ES-I3 (cell line): Measurements from ENCODE around the gene NKX1-1.
"Not testable (repeated sequence)": the region's sequence is repeated elsewhere in the genome, so short reads cannot be mapped to it uniquely, and the experiment has no call there.

Experiments used
- H3K36me3 ChIP-seq: 2 replicates; pipeline ENCODE4 v1.6.1; 2013; ENCODE audit warnings: mild to moderate bottlenecking, low read length, control low read depth, moderate library complexity; ENCODE audit not compliant: insufficient read depth
- H3K4me1 ChIP-seq: 2 replicates; pipeline ENCODE4 v1.6.1; 2013; ENCODE audit warnings: mild to moderate bottlenecking, control low read depth, low read length; ENCODE audit not compliant: insufficient read depth
- H3K9ac ChIP-seq: 2 replicates; pipeline ENCODE4 v1.6.1; 2013; ENCODE audit warnings: low read depth, mild to moderate bottlenecking, low read length, moderate library complexity
- H3K9me3 ChIP-seq: 2 replicates; pipeline ENCODE4 v1.6.1; 2013; ENCODE audit warnings: mild to moderate bottlenecking, low read length, moderate library complexity; ENCODE audit not compliant: control insufficient read depth, insufficient read depth

The NKX1-1 gene

DNA sequence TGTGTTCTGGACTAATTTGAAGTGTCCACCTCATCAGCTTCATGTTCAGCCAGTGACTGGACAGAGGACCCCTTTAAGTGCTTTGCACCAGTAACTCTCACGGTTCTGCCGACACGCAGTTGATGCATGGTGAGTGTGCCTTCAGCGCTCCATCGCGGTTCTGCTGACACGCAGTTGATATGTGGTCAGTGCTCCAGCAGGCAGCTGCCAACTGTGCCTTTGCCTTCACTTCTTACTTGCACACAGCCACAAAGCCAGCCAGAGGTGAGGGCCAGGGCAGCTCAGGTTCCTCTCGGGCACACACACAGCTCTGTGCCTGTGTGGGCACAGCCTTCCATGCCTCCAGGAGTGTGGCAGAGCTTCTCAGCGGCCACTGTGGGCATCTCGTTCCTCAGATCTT is 12.4 kb downstream of the NKX1-1 start:
- Histone ChIP-seq H3K9me3 (peaks cover 4% of the 10 kb centered on the region), H3K36me3 (no peaks in the 10 kb centered on the region; the same call in none of the 2 replicates), H3K4me1 (no peaks in the 10 kb centered on the region), H3K9ac (no peak overlapping the region)

DNA sequence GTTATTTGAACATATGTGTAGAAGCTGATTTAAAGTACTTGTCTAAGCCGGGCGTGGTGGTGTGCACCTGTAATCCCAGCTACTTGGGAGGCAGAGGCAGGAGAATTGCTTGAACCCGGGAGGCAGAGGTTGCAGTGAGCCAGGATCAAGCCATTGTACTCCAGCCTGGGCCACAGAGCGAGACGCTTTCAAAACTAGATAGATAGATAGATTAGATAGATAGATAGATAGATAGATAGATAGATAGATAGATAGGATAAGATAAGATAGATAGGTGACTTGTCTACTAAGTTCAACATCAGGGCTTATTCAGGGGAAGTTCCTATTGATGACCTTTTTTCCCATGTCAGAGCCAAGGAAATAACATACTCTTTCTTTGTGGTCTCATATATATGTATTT is 12.9 kb downstream of the NKX1-1 start:
- H3K9ac ChIP-seq, H3K9me3 ChIP-seq, H3K36me3 ChIP-seq, H3K4me1 ChIP-seq: not testable (repeated sequence)

DNA sequence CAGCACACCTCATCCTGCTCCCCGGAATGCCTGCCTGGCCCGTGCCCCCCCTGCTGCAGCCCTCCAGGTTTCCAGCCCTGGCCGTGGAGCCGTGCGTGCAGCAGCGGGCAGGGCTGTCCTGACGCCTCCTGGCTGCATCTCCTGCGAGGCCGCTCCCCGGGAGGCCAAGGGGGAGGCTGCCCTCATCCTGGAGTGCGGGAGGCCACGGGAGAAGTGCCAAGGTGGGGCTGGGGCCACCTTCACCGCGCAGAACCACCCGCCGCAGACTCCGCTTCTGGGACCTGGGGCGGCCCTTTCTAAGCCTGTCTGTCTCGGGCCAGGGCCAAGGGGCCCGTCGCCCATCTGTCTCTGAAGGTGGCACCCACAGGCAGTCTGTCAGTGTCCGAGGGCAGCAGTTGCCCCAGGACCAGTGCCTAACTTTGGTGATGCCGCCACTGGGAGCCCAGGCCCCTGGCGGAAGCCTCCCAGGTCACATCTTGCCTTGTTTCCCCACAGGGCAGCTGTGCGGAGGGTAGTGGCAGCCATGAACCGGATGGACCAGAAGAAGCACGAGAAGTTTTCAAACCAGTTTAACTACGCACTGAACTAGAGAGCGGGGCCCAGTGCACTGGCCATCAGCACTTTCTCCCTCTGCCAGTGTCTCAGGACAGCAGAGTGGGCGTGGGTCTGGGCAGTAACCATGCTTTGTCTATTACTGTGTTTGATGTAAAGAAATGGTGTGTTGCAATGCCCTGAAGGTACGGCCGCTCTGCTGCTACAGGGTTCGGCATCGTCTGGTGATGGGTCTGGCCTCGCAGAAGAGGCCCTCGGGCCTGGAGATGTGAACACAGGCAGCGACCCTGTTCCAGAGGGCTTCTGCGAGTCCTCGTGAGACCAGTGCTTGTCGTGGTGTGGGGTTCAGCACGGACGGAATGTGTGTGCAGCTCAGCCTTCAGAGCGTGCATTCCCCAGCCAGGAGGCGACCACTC is 20.6 kb downstream of the NKX1-1 start:
- Histone ChIP-seq H3K9ac (no peak overlapping the region), H3K36me3 (peaks cover 6% of the 10 kb centered on the region), H3K9me3 (peaks cover 7% of the 10 kb centered on the region; the same call in 1 of the 2 replicates), H3K4me1 (no peaks in the 10 kb centered on the region)

DNA sequence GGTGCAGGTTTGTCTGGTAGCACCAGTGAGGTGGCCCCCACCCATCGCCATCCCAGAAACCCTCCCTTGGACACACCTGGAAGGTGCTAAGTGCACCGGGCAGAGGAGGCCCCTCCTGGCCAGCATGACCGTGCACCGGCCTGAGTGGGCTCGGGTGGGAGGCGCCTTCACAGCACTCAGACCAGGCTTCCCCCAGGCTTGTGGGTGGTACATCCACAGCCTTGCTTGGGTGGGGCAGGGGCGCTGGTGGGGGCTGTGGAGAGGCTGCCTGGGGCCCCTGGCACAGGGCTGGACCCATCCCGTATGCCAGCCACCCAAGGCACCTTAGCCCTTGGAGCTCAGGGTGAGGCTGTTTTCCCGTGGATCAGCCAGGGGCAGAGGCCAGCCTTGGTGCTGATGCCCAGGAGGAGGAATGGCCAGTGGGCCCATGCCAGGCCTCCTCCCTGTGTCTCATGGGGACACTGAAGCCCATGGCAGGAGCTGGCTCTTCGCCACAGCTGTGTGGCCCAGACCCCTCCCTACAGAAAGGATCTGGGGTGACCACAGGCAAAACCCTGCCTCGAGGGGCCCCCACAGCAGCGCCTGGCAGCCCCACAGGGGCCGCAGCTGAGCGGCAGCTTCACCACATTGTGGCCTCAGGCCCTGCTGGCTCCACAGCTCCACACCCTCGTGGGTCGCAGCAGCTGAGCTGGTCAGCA is 21.4 kb downstream of the NKX1-1 start:
- no peak overlapping the region for H3K9ac ChIP-seq
- H3K36me3 ChIP-seq, result peaks cover 6% of the 10 kb centered on the region
- H3K4me1 ChIP-seq, result no peaks in the 10 kb centered on the region
- peaks cover 7% of the 10 kb centered on the region; the same call in 1 of the 2 replicates for H3K9me3 ChIP-seq

DNA sequence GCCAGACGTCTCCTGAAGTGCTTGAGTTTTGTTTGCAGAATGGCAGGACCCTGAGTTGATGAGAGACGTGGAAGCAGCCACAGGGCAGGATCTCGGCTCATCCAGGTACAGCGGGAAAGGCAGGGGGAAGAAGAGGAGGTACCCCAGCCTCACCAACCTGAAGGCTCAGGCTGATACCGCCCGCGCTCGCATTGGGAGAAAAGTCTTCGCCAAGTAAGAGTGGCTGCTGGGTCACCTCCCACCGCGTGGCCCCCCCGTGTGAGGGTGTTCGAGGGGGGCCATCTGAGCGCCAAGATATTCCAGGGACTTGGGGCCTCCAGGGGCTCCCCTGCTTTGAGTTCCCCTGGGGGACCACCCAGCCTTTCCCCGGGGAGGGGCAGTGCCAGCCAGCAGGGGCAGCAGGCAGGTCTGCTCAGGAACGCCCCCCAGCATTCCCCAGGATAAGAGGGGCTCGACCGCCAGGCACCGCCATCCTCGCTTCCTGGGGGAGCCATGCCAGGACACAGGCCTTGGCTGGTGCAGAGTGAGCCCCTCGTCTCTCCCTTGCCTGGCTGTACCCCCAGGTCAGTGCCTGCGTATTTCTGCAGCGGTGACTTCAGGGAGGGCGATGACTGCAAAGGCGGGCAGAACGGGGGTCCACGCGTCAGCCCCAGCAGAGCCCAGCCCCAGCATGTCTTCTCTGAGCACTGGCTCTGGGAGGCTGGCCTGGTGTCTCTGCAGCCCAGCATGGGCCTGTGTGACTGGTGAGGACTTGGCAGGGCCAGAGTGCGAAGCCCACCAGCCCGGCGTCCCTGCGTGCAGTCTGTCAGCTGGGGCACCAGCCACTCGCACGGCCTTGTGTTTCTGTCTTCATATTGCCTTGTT is 22.3 kb downstream of the NKX1-1 start:
- Histone ChIP-seq H3K9me3 (peaks cover 7% of the 10 kb centered on the region; the same call in 1 of the 2 replicates), H3K9ac (no peak overlapping the region), H3K36me3 (peaks cover 6% of the 10 kb centered on the region; the same call in 1 of the 2 replicates), H3K4me1 (no peaks in the 10 kb centered on the region)

DNA sequence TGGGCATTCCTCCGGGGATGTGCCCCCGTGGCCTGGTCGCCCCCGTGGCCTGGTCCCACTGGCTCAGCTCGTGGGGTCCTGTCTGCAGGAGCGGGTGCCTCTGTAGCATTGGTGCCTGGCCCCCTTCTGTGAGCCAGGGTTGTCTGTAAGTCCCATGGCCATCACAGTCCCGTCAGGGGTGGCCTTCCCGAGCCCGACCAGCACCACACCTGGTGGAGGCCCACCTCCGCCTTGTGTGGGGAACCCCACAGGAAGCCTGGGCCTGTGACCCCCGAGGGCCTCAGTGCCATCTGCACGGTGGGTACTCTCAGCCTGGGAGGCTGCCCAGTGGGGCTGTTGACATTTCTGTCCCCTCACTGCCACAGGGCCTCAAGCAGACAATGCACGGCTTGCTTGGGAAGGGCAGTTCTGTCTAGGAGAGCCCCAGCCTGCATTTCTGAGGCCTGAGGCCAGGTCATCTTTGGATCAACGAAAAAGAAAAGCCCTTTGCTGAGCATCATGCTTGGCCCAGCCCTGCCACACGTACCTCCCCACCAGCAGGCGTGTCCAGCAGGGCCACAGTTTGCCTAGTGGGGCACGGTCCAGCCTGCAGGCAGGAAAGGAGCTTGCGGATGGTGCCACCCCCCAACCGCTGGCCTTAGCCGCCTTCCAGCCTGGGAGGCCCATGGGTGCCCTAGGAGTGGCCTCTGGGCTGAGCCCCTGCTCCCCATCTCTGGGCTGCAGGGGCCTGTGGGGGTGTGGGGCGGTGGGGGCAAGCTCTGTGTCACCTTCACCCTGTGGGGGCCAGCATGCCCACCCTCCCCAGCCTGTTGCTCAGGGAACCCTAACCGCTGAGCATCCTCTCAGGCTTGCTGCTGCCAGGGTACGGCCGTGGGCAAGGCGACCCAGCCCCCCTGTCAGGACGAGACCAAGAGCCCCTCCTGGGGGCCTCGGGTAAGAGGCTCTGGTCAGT is 23.2 kb downstream of the NKX1-1 start:
- Histone ChIP-seq H3K9me3 (no peaks in the 10 kb centered on the region; the same call in 1 of the 2 replicates), H3K36me3 (peaks cover 6% of the 10 kb centered on the region; the same call in 1 of the 2 replicates)

DNA sequence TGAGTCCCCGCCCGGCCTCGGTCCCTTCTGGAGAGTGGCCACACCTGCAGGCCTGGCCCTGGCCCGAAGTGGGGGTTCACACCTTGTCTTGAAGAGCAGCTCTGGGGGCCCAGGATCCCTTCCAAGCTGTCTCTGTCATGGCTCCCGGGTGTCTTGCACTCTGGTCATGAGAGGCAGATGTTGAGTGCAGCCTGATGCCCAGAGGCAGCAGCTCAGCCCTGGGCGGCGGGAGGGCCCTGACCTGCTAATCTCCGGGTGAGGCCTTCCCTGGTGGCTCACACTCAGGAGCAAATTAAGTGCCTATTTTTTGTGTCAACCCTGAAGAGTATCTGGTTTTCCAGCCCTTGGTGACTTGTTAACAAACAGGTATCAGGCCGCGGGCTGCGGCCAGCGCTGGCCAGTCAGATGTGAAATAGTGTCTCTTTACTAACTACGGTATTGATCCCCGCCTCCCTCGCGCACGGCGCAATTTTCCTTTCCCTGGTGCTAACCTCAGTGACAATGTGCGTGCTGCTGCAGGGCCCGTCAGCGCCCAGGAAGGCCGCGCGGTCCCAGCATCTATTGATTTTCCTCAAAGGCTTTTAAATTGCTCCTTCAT is 24.2 kb downstream of the NKX1-1 start:
- H3K36me3 ChIP-seq, result peaks cover 6% of the 10 kb centered on the region; the same call in 1 of the 2 replicates
- H3K4me1 ChIP-seq, result no peaks in the 10 kb centered on the region
- no peak overlapping the region for H3K9ac ChIP-seq
- no peaks in the 10 kb centered on the region for H3K9me3 ChIP-seq

More for the DNA sequence above, 23.2 kb downstream of the NKX1-1 start:
- no peaks in the 10 kb centered on the region for H3K4me1 ChIP-seq
- H3K9ac ChIP-seq, result no peak overlapping the region

DNA sequence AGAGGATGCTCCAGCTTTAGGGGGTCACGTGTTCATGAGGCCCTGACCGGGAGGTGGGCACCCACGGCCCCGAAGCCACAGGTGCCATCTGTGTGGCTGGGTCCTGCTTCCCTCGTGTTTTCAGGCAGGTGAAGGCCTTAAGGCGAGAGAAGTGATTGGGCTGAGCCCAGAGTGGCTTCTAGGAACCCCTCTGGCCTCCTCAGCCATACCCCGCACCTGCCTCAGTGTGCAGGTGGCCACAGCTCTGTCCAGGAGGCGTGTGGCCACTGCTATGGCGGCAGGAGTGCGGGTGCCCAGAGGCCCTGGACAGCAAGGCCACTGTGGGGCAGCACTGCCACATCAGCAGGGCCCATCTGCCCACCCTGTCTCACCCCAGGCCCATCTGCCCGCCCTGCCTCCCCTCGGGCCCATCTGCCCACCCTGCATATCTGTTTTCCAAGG is 25.0 kb downstream of the NKX1-1 start:
- H3K9ac ChIP-seq, result no peak overlapping the region
- H3K9me3 ChIP-seq, result no peaks in the 10 kb centered on the region
- peaks cover 2% of the 10 kb centered on the region; the same call in 1 of the 2 replicates for H3K36me3 ChIP-seq
- no peaks in the 10 kb centered on the region for H3K4me1 ChIP-seq

DNA sequence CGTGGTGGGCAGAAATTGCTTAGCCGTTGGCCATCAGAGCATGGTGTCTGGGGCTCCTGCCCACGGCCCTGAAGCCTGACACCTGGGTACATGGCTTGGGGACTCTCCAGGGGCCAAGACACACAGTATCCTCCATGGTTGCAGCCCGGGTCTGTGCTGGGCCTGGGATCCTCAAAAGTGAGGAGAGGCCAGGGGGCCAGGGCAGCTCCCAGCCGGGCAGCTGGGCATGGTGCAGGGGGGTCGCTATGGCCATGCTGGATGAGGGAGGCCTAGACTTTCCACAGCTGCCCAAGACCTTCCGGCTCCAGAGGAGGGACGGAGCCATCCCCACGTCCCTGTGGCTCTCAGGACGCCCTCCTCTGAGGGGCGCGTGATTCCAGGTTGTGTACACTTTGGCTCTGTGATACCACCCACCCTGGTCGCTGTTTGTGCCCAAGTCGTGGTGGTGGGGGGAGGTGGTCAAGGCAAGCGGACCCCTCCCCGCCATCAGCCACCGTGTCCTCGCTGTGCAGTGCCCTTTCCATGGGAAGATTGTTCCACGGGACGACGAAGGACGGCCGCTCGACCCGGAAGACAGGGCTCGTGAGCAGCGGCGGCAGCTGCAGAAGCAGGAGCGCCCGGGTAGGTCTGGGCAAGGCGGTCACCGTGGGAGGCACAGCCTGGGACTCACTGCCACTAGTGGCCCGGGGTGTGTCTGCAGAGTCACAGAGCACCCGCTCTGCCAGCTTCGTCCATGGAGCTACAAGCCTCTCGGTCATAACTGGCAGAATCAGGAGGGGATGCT is 25.7 kb downstream of the NKX1-1 start:
- no peaks in the 10 kb centered on the region for H3K36me3 ChIP-seq
- no peak overlapping the region for H3K9ac ChIP-seq
- no peaks in the 10 kb centered on the region for H3K9me3 ChIP-seq
- H3K4me1 ChIP-seq, result no peaks in the 10 kb centered on the region

DNA sequence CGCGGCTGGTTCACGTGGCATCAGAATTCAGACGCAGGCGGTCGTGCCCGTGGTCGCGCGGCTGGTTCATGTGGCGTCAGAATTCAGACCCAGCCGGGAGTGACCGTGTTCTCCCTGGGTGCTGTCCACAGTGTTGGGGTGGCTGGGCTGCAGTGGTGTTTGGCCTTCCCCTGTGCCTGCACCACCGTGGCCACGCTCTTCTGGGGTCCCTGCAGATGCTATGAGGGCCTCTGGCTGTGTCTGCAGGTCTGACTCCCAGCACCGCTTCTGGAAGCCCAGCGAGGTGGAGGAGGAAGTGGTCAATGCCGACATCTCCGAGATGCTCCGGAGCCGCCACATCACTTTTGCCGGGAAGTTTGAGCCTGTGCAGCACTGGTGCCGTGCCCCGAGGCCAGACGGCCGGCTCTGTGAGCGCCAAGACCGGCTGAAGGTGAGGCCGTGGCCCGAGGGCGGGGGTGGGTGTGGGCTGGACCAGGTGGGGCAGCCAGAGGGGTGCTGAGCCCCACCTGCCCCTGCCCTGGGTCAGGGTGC is 26.4 kb downstream of the NKX1-1 start:
- H3K4me1 ChIP-seq, result no peaks in the 10 kb centered on the region
- H3K36me3 ChIP-seq, result no peaks in the 10 kb centered on the region
- H3K9ac ChIP-seq, result no peak overlapping the region
- no peaks in the 10 kb centered on the region for H3K9me3 ChIP-seq

DNA sequence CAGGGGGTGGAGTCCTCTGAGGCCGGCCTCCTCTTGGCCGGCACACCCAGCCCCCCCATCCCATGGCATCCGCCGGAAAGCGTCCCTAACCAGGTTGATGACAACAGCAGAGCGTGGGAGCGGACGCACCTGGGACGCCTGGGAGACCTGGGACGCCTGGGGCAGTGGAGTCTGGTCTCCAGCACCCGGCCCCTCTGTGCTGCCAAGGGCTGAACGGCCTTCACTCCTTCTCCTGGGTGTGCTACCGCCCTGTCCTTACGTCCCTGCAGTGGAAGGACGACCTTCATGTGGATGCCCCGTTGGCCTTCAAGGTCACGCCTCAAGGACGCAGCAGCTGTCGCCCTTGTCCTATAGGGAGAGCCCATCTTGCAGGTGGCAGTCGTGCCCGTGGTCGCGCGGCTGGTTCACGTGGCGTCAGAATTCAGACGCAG is 26.9 kb downstream of the NKX1-1 start:
- no peaks in the 10 kb centered on the region for H3K4me1 ChIP-seq
- no peaks in the 10 kb centered on the region for H3K36me3 ChIP-seq
- H3K9ac ChIP-seq, result no peak overlapping the region
- no peaks in the 10 kb centered on the region for H3K9me3 ChIP-seq

DNA sequence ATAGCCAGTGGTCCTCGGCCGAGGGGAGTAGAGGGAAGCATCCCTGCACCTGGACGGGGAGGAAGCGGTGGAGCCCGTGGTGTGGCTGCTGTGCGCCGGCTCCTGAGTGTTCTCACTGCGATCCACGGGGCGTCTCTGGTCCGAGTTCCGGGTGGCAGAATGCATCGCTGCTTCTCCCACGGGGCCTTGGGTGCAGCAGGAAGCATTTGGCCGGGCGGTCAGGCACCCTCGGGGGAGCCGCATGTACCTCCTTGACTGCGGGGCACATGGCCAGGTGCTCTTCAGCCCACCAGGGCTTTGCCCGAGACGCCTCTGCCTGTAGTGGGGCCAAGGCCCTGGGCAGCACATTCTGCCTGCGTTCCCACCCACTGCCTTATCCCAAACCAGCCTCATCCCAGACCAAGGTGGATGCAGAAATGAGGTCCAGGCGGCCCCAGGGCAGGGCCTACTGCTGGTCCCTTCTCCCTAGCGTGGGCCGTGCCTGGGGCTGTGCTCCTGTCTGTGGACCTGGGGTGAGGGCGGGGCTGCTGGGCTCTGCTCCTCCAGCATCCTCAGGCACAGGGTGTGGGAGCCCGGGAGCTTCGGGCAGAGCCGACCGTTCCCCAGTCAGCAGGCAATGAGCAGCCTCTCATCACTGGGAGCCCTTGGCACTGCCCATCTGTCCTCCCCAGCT is 27.5 kb downstream of the NKX1-1 start:
- Histone ChIP-seq H3K36me3 (no peaks in the 10 kb centered on the region), H3K9ac (no peak overlapping the region), H3K4me1 (no peaks in the 10 kb centered on the region), H3K9me3 (no peaks in the 10 kb centered on the region)
